ENCODE results near the gene CFAP46. TPM values are rescaled to one million over a fixed set of nuclear protein-coding genes. Genes with fewer than 3 reads are reported as not detected.

The CFAP46 gene
- total and polyA plus RNA-seq, 2 donors, result 0.09 to 0.34 TPM

DNA sequence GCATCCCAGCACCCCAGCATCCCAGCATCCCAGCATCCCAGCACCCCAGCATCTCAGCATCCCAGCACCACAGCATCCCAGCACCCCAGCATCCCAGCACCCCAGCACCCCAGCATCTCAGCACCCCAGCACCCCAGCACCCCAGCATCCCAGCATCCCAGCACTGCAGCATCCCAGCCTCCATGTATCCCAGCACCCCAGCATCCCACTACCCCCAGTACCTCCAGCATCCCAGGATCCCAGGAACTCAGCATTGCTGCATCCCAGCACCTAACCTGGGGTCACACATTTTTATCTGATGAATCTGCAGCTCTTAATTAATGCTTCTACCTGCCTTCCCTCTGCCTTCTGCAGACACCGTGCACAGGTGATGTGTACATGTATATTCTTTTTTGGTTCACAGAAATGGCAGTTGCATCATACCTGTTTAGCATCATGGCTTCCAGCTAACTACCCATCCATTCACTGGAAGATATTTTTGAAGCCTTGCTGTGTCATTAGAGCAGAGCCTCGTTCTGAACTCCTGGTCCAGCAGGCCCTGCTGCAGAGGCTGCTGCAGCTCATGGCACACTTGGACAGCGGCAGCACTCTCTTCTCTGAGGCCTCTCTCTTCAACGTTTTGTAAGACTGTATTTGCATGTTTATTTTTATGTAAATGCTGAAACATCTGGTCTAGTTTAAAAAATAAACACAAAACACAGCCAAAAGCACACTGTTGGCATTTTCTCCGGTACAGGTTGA, 4.6 kb upstream of the CFAP46 start:
- no peak overlapping the region for H3K4me3 ChIP-seq (ENCODE audit: low read length in 2 of 2)
- H3K27me3 ChIP-seq (ENCODE audit: control insufficient read depth in 2 of 2, insufficient read depth in 1 of 2, low read length in 1 of 2), result peaks cover 20 to 43% of the 10 kb centered on the region in 2 donors
- no peaks in the 10 kb centered on the region for H3K36me3 ChIP-seq (ENCODE audit: control insufficient read depth in 2 of 2, insufficient read depth in 2 of 2, low read length in 1 of 2)
- WGBS, result 67% methylated on average over 5 of the region's 5 CpGs
- no peak overlapping the region for H3K27ac ChIP-seq (ENCODE audit: low read depth in 1 of 2, low read length in 1 of 2)
- no peaks in the 10 kb centered on the region for H3K9me3 ChIP-seq (ENCODE audit: control insufficient read depth in 2 of 2, insufficient read depth in 1 of 2, low read length in 1 of 2)
- no peak for DNase-seq (ENCODE audit: low read depth in 6 of 9, low spot score in 9 of 9)
- no peaks in the 10 kb centered on the region for H3K4me1 ChIP-seq (ENCODE audit: control insufficient read depth in 2 of 2, insufficient read depth in 2 of 2, low read length in 2 of 2)

- Histone ChIP-seq H3K27me3 (ENCODE audit: control insufficient read depth in 2 of 2, insufficient read depth in 1 of 2, low read length in 1 of 2) (peaks cover 26 to 48% of the 10 kb centered on the region in 2 donors), H3K4me1 (ENCODE audit: control insufficient read depth in 2 of 2, insufficient read depth in 2 of 2, low read length in 2 of 2) (no peaks in the 10 kb centered on the region), H3K36me3 (ENCODE audit: control insufficient read depth in 2 of 2, insufficient read depth in 2 of 2, low read length in 1 of 2) (no peaks in the 10 kb centered on the region), H3K4me3 (ENCODE audit: low read length in 2 of 2) (no peak overlapping the region), H3K27ac (ENCODE audit: low read depth in 1 of 2, low read length in 1 of 2) (no peak overlapping the region), H3K9me3 (ENCODE audit: control insufficient read depth in 2 of 2, insufficient read depth in 1 of 2, low read length in 1 of 2) (no peaks in the 10 kb centered on the region)
- DNase-seq (ENCODE audit: low read depth in 6 of 9, low spot score in 9 of 9), result no peak
- 94% methylated on average over 9 of the region's 9 CpGs for WGBS
These were observed 3.9 kb upstream of the CFAP46 start for GRCh38 chr10:132946311-132946710.

GRCh38 chr10:132945894-132946255, 3.5 kb upstream of the CFAP46 start:
- 89% methylated on average over 5 of the region's 5 CpGs for WGBS
- DNase-seq (ENCODE audit: low read depth in 6 of 9, low spot score in 9 of 9), result no peak

GRCh38 chr10:132945125-132945893, 2.9 kb upstream of the CFAP46 start:
- no peaks in the 10 kb centered on the region for H3K36me3 ChIP-seq (ENCODE audit: control insufficient read depth in 2 of 2, insufficient read depth in 2 of 2, low read length in 1 of 2)
- H3K9me3 ChIP-seq (ENCODE audit: control insufficient read depth in 2 of 2, insufficient read depth in 1 of 2, low read length in 1 of 2), result no peaks in the 10 kb centered on the region
- no peak overlapping the region for H3K27ac ChIP-seq (ENCODE audit: low read depth in 1 of 2, low read length in 1 of 2)
- no peak overlapping the region for H3K4me3 ChIP-seq (ENCODE audit: low read length in 2 of 2)
- H3K4me1 ChIP-seq (ENCODE audit: control insufficient read depth in 2 of 2, insufficient read depth in 2 of 2, low read length in 2 of 2), result no peaks in the 10 kb centered on the region
- H3K27me3 ChIP-seq (ENCODE audit: control insufficient read depth in 2 of 2, insufficient read depth in 1 of 2, low read length in 1 of 2), result peaks cover 30 to 53% of the 10 kb centered on the region in 2 donors
- WGBS, result 90% methylated on average over 25 of the region's 25 CpGs
- no peak for DNase-seq (ENCODE audit: low read depth in 6 of 9, low spot score in 9 of 9)

More at GRCh38 chr10:132945894-132946255, 3.5 kb upstream of the CFAP46 start:
- Histone ChIP-seq H3K4me1 (ENCODE audit: control insufficient read depth in 2 of 2, insufficient read depth in 2 of 2, low read length in 2 of 2) (no peaks in the 10 kb centered on the region), H3K27ac (ENCODE audit: low read depth in 1 of 2, low read length in 1 of 2) (no peak overlapping the region), H3K27me3 (ENCODE audit: control insufficient read depth in 2 of 2, insufficient read depth in 1 of 2, low read length in 1 of 2) (peaks cover 27 to 50% of the 10 kb centered on the region in 2 donors), H3K4me3 (ENCODE audit: low read length in 2 of 2) (no peak overlapping the region), H3K36me3 (ENCODE audit: control insufficient read depth in 2 of 2, insufficient read depth in 2 of 2, low read length in 1 of 2) (no peaks in the 10 kb centered on the region), H3K9me3 (ENCODE audit: control insufficient read depth in 2 of 2, insufficient read depth in 1 of 2, low read length in 1 of 2) (no peaks in the 10 kb centered on the region)

DNA sequence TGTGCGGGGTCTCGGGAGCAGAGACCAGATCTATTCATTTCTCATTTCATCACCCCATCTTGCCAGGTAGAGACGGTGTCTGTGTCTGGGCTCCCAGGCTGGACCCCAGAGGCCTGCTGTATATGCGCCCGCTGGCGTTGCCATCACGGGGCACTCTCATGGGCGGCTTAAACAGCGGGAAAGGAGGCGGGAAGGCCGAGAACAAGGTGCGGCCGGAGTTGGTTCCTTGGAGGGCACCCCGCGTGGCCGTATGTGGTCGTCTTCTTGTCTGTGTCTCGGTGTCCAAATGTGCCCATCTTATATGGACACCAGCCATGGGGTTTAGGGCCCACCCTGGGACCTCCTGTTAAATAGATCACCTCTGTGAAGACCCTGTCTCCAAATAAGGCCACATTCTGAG, 2.1 kb upstream of the CFAP46 start:
- Histone ChIP-seq H3K36me3 (ENCODE audit: control insufficient read depth in 2 of 2, insufficient read depth in 2 of 2, low read length in 1 of 2) (no peaks in the 10 kb centered on the region), H3K27me3 (ENCODE audit: control insufficient read depth in 2 of 2, insufficient read depth in 1 of 2, low read length in 1 of 2) (peaks cover 29 to 61% of the 10 kb centered on the region in 2 donors), H3K4me3 (ENCODE audit: low read length in 2 of 2) (no peak overlapping the region), H3K9me3 (ENCODE audit: control insufficient read depth in 2 of 2, insufficient read depth in 1 of 2, low read length in 1 of 2) (no peaks in the 10 kb centered on the region), H3K27ac (ENCODE audit: low read depth in 1 of 2, low read length in 1 of 2) (no peak overlapping the region), H3K4me1 (ENCODE audit: control insufficient read depth in 2 of 2, insufficient read depth in 2 of 2, low read length in 2 of 2) (no peaks in the 10 kb centered on the region)
- 98% methylated on average over 18 of the region's 18 CpGs for WGBS
- DNase-seq (ENCODE audit: low read depth in 6 of 9, low spot score in 9 of 9), result no peak

DNA sequence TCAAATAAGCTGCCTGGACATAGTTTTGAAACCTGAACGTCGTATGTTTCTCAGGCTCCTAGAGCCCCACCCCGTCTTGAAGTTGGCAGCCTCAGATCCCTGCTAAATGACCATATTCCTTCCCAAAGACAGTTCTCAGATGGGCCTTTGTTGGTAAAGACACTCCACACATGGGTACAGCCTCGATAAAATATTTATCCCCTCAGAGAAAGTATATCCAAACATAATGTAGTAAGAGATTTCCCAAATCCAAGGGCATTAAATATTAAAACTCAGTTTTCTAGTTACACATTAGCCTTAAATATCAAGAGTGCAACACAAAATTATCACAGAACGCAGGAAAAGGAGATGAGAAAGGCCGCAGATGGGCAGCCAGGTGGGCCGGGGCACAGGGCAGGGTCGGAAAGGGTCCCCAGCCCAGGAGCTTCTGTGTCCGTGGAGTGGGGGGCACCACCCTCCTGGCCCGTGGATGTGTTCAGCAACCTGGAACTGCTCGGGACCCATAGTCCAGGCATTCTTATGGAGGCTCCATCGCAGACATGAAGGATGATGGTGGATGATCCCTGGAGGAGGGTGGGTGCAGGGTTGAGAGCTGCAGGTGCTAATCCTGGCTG, 1.5 kb upstream of the CFAP46 start:
- Histone ChIP-seq H3K4me1 (ENCODE audit: control insufficient read depth in 2 of 2, insufficient read depth in 2 of 2, low read length in 2 of 2) (no peaks in the 10 kb centered on the region), H3K9me3 (ENCODE audit: control insufficient read depth in 2 of 2, insufficient read depth in 1 of 2, low read length in 1 of 2) (no peaks in the 10 kb centered on the region), H3K4me3 (ENCODE audit: low read length in 2 of 2) (no peak overlapping the region), H3K27me3 (ENCODE audit: control insufficient read depth in 2 of 2, insufficient read depth in 1 of 2, low read length in 1 of 2) (peaks cover 26 to 67% of the 10 kb centered on the region in 2 donors), H3K27ac (ENCODE audit: low read depth in 1 of 2, low read length in 1 of 2) (no peak overlapping the region), H3K36me3 (ENCODE audit: control insufficient read depth in 2 of 2, insufficient read depth in 2 of 2, low read length in 1 of 2) (no peaks in the 10 kb centered on the region)
- no peak for DNase-seq (ENCODE audit: low read depth in 6 of 9, low spot score in 9 of 9)
- 95% methylated on average over 12 of the region's 12 CpGs for WGBS

GRCh38 chr10:132943058-132943790, 854 bp upstream of the CFAP46 start:
- Histone ChIP-seq H3K4me3 (ENCODE audit: low read length in 2 of 2) (no peak overlapping the region), H3K27me3 (ENCODE audit: control insufficient read depth in 2 of 2, insufficient read depth in 1 of 2, low read length in 1 of 2) (peaks cover 28 to 74% of the 10 kb centered on the region in 2 donors)
- WGBS, result 48% methylated on average over 43 of the region's 43 CpGs

GRCh38 chr10:132941640-132942051, 724 bp downstream of the CFAP46 start:
- no peaks in the 10 kb centered on the region for H3K4me1 ChIP-seq (ENCODE audit: control insufficient read depth in 2 of 2, insufficient read depth in 2 of 2, low read length in 2 of 2)
- H3K4me3 ChIP-seq (ENCODE audit: low read length in 2 of 2), result no peak overlapping the region
- H3K36me3 ChIP-seq (ENCODE audit: control insufficient read depth in 2 of 2, insufficient read depth in 2 of 2, low read length in 1 of 2), result no peaks in the 10 kb centered on the region
- peaks cover 30 to 80% of the 10 kb centered on the region in 2 donors for H3K27me3 ChIP-seq (ENCODE audit: control insufficient read depth in 2 of 2, insufficient read depth in 1 of 2, low read length in 1 of 2)
- H3K9me3 ChIP-seq (ENCODE audit: control insufficient read depth in 2 of 2, insufficient read depth in 1 of 2, low read length in 1 of 2), result no peaks in the 10 kb centered on the region
- DNase-seq (ENCODE audit: low read depth in 6 of 9, low spot score in 9 of 9), result no peak
- no peak overlapping the region for H3K27ac ChIP-seq (ENCODE audit: low read depth in 1 of 2, low read length in 1 of 2)
- WGBS, result 81% methylated on average over 11 of the region's 11 CpGs

More at GRCh38 chr10:132943058-132943790, 854 bp upstream of the CFAP46 start:
- DNase-seq (ENCODE audit: low read depth in 6 of 9, low spot score in 9 of 9), result no peak
- Histone ChIP-seq H3K9me3 (ENCODE audit: control insufficient read depth in 2 of 2, insufficient read depth in 1 of 2, low read length in 1 of 2) (no peaks in the 10 kb centered on the region), H3K27ac (ENCODE audit: low read depth in 1 of 2, low read length in 1 of 2) (no peak overlapping the region), H3K36me3 (ENCODE audit: control insufficient read depth in 2 of 2, insufficient read depth in 2 of 2, low read length in 1 of 2) (no peaks in the 10 kb centered on the region), H3K4me1 (ENCODE audit: control insufficient read depth in 2 of 2, insufficient read depth in 2 of 2, low read length in 2 of 2) (no peaks in the 10 kb centered on the region)
